IMR-90 (cell line): ENCODE data around the gene ATF6B. TPM values are rescaled to one million over a fixed set of nuclear protein-coding genes. Genes with fewer than 3 reads are reported as not detected.
A peak's percentile ranks its signal among the peaks of the same experiment; 100 is the strongest.

Experiments
- ATAC-seq: fragments of 200-7000 bp; cut with Tn5 transposase; 2 replicates; pipeline ENCODE4 v1.9.1; 2020; ENCODE audit warnings: low read depth, mild to moderate bottlenecking, moderate library complexity
- BruUV-seq: library from RNA; stranded (reverse); fragments of 400-500 nt; replicated peaks from 2 replicates; lab custom pipeline; 2021; lab: Mats Ljungman, UMichigan
- CTCF ChIA-PET: fragments of 300-600 bp; formaldehyde crosslinking; extraction: SDS; loops from one replicate; lab custom pipeline; 2021; ENCODE audit warnings: antibody characterized with exemption; lab: Yijun Ruan, JAX
- POLR2A ChIA-PET: fragments of 300-600 bp; sonication (Branson Sonifier 250); formaldehyde crosslinking; loops from one replicate; lab custom pipeline; 2022; ENCODE audit warnings: antibody characterized with exemption; ENCODE audit not compliant: unreplicated experiment; lab: Charles Lee
- DNase-seq: peaks from one replicate; pipeline ENCODE4 v3.0.0; 2013
- H2AFZ ChIP-seq: replicated peaks from 2 replicates; pipeline ENCODE3; 2013; ENCODE audit warnings: low read length, mild to moderate bottlenecking; ENCODE audit not compliant: poor library complexity
- H2AK5ac ChIP-seq: 2 replicates; pipeline ENCODE4 v1.6.1; 2013; ENCODE audit warnings: low read depth, low read length, inconsistent platforms
- H2AK9ac ChIP-seq: replicated peaks from 2 replicates; pipeline ENCODE3; 2013; ENCODE audit warnings: mild to moderate bottlenecking, low read depth, low read length, moderate library complexity; ENCODE audit not compliant: poor library complexity
- H2BK120ac ChIP-seq: 2 replicates; pipeline ENCODE4 v1.6.1; 2013; ENCODE audit warnings: low read depth, low read length, inconsistent platforms
- H2BK15ac ChIP-seq: 3 replicates; pipeline ENCODE4 v1.6.1; 2013; ENCODE audit warnings: low read depth, low read length, inconsistent platforms
- H2BK20ac ChIP-seq: 2 replicates; pipeline ENCODE4 v1.6.1; 2013; ENCODE audit warnings: low read depth, mild to moderate bottlenecking, inconsistent platforms, low read length, moderate library complexity
- H2BK5ac ChIP-seq: 2 replicates; pipeline ENCODE4 v1.6.1; 2013; ENCODE audit warnings: mild to moderate bottlenecking, low read depth, low read length, inconsistent platforms; ENCODE audit not compliant: poor library complexity, severe bottlenecking
- H3K14ac ChIP-seq: replicated peaks from 2 replicates; pipeline ENCODE4 v1.6.1; 2013; ENCODE audit warnings: low read depth, low read length, inconsistent platforms
- H3K18ac ChIP-seq: 2 replicates; pipeline ENCODE4 v1.6.1; 2013; ENCODE audit warnings: low read depth, low read length, control low read depth
- H3K23ac ChIP-seq: 2 replicates; pipeline ENCODE4 v1.6.1; 2013; ENCODE audit warnings: low read depth, low read length, inconsistent platforms
- H3K27ac ChIP-seq: 2 replicates; pipeline ENCODE4 v1.5.1; 2013; ENCODE audit warnings: mild to moderate bottlenecking, control low read depth, low read length; ENCODE audit not compliant: insufficient read depth
- H3K27me3 ChIP-seq: 2 replicates; pipeline ENCODE4 v1.6.1; 2013; ENCODE audit warnings: low read length; ENCODE audit not compliant: control insufficient read depth, insufficient read depth
- H3K36me3 ChIP-seq: 2 replicates; pipeline ENCODE4 v1.6.1; 2013; ENCODE audit warnings: low read length, mixed read lengths; ENCODE audit not compliant: control insufficient read depth, insufficient read depth
- H3K4ac ChIP-seq: 2 replicates; pipeline ENCODE4 v1.6.1; 2013; ENCODE audit warnings: low read depth, low read length, inconsistent platforms
- H3K4me1 ChIP-seq: 2 replicates; pipeline ENCODE4 v1.6.1; 2013; ENCODE audit warnings: low read length, mixed read lengths; ENCODE audit not compliant: control insufficient read depth, insufficient read depth
- H3K4me2 ChIP-seq: 2 replicates; pipeline ENCODE4 v1.6.1; 2013; ENCODE audit warnings: low read depth, mild to moderate bottlenecking, control low read depth, low read length, moderate library complexity
- H3K4me3 ChIP-seq: 2 replicates; pipeline ENCODE4 v1.5.1; 2013; ENCODE audit warnings: low read depth, mild to moderate bottlenecking, control low read depth, low read length, moderate library complexity; ENCODE audit not compliant: insufficient read depth
- H3K56ac ChIP-seq: 2 replicates; pipeline ENCODE4 v1.6.1; 2013; ENCODE audit warnings: low read length, inconsistent platforms; ENCODE audit not compliant: insufficient read depth; ENCODE audit errors: extremely low read depth
- H3K79me1 ChIP-seq, 2 experiments: 2 replicates each; pipeline ENCODE4 v1.6.1; 2013; ENCODE audit warnings: low read length in 2 of 2, inconsistent platforms in 1 of 2, low read depth in 1 of 2
- H3K9ac ChIP-seq: 2 replicates; pipeline ENCODE4 v1.6.1; 2013; ENCODE audit warnings: low read depth, low read length, control low read depth
- H3K9me1 ChIP-seq: 2 replicates; pipeline ENCODE4 v1.6.1; 2013; ENCODE audit warnings: low read length, inconsistent platforms; ENCODE audit not compliant: insufficient read depth
- H3K9me3 ChIP-seq: 2 replicates; pipeline ENCODE4 v1.6.1; 2013; ENCODE audit warnings: low read length; ENCODE audit not compliant: control insufficient read depth, insufficient read depth
- H4K20me1 ChIP-seq: 2 replicates; pipeline ENCODE4 v1.6.1; 2013; ENCODE audit warnings: low read length, inconsistent platforms; ENCODE audit not compliant: insufficient read depth
- H4K5ac ChIP-seq: 2 replicates; pipeline ENCODE4 v1.6.1; 2013; ENCODE audit warnings: mild to moderate bottlenecking, low read depth, low read length, control low read depth
- H4K8ac ChIP-seq, 2 experiments: 2 replicates each; pipeline ENCODE4 v1.6.1; 2013; ENCODE audit warnings: low read depth in 2 of 2, low read length in 2 of 2, control low read depth in 1 of 2, inconsistent platforms in 1 of 2
- H4K91ac ChIP-seq: 2 replicates; pipeline ENCODE4 v1.6.1; 2013; ENCODE audit warnings: low read depth, low read length, inconsistent platforms; ENCODE audit not compliant: insufficient read depth
- CTCF ChIP-seq: conservative IDR thresholded peaks from 2 replicates; pipeline ENCODE4 v1.5.1; 2012; ENCODE audit warnings: mild to moderate bottlenecking, low read depth, low read length, improper control_type of control experiment
- MAFK ChIP-seq: IDR thresholded peaks from 2 replicates; pipeline ENCODE4 v1.6.1; 2012; ENCODE audit warnings: low read depth, low read length, improper control_type of control experiment
- MXI1 ChIP-seq: IDR thresholded peaks from 2 replicates; pipeline ENCODE4 v1.6.1; 2012; ENCODE audit warnings: low read depth, mild to moderate bottlenecking, low read length, moderate library complexity, borderline replicate concordance
- RAD21 ChIP-seq: IDR thresholded peaks from 2 replicates; pipeline ENCODE4 v1.6.1; 2012; ENCODE audit warnings: low read length, improper control_type of control experiment
- SMC3 ChIP-seq: fragments of 150-350 bp; IDR thresholded peaks from 2 replicates; pipeline ENCODE4 v1.6.1; 2016; ENCODE audit warnings: low read depth, mild to moderate bottlenecking, antibody characterized with exemption, low read length, moderate library complexity
- WGBS, 2 experiments: methylation state at CpG; one replicate each; pipeline versions ENCODE4 v1.1.5 to v1.1.7; 2013; ENCODE audit warnings: missing lambda C conversion rate in 2 of 2; ENCODE audit not compliant: insufficient read length in 1 of 2; ENCODE audit errors: extremely low coverage in 2 of 2; 5-methylcytosine and 5-hydroxymethylcytosine counted together
- dilution Hi-C: fragments of 300-500 bp; cut with HindIII; formaldehyde crosslinking; loops from one replicate; pipeline ENCODE4 v1.14.3; 2018; ENCODE audit warnings: low sequenced_read_pairs; ENCODE audit not compliant: unreplicated experiment
- in situ Hi-C: fragments of 300-500 bp; cut with MboI; formaldehyde crosslinking; loops from 3 replicates; pipeline ENCODE4 v1.14.3; 2019; ENCODE audit warnings: low sequenced_read_pairs, inconsistent platforms, mixed read lengths
- intact Hi-C: fragments of 100-400 bp; cut with micrococcal nuclease; formaldehyde crosslinking; loops from 2 replicates; pipeline ENCODE4 v1.10.0; 2022
- polyA plus RNA-seq, 3 experiments: library from polyadenylated mRNA; depleted of rRNA; stranded (reverse); fragments of >200 nt; gene quantifications; 2 replicates each; pipeline ENCODE4 v1.2.3, GENCODE V29; 2012; ENCODE audit warnings: low replicate concordance in 1 of 3
- total RNA-seq: library from RNA; depleted of rRNA; stranded (reverse); fragments of >200 nt; gene quantifications from 2 replicates; pipeline ENCODE4 v1.2.3, GENCODE V29; 2012

The ATF6B gene
- total and polyA plus RNA-seq, 2 of the 4 experiments (the other 2 are of a cell fraction) = 7.9 to 69.6 TPM

- H3K79me1 ChIP-seq = peaks cover 6 to 34% of the 10 kb centered on the region in 2 experiments
- H2AK9ac ChIP-seq = peak overlapping the region; percentile 98
- H3K4ac ChIP-seq = peak overlapping the region; percentile 84
- H2BK120ac ChIP-seq = peak overlapping the region; percentile 78
- ChIA-PET POLR2A (no interaction called here), CTCF (interaction anchor here (1.0 to 1.1 kb wide), 2 partner anchors 40 to 45 kb away, joined by 3 read pairs; partner anchors contain the start of gene TNXB)
- H3K56ac ChIP-seq = 0 out of 2 replicates have a peak overlapping the region, but pooled peaks have one; percentile 78
- H4K91ac ChIP-seq = peak overlapping the region; percentile 86; the same call in 1 of the 2 replicates
- H3K23ac ChIP-seq = peak overlapping the region; percentile 75
- H4K20me1 ChIP-seq = no peaks in the 10 kb centered on the region
- peaks cover 23% of the 10 kb centered on the region for H3K4me1 ChIP-seq
- H2AFZ ChIP-seq = peak overlapping the region; percentile 96
- H3K27ac ChIP-seq = peak overlapping the region; percentile 84
- H2BK5ac ChIP-seq = peak overlapping the region; percentile 82
- peak overlapping the region; percentile 57; the same call in 1 of the 2 replicates for H2AK5ac ChIP-seq
- H3K9me1 ChIP-seq = 0 out of 2 replicates have a peak, but pooled peaks cover 4% of the 10 kb centered on the region
- peak overlapping the region; percentile 75 to 96 for H4K8ac ChIP-seq
- peaks cover 11% of the 10 kb centered on the region for H3K36me3 ChIP-seq
- no TSS peak for BruUV-seq
- peak; percentile 72 for TF ChIP-seq RAD21
- peak; percentile 63; the same call in 1 of the 2 replicates for TF ChIP-seq MXI1
- TF ChIP-seq CTCF = peak; percentile 56
- no peak for TF ChIP-seq MAFK
- TF ChIP-seq SMC3 = peak; percentile 60
- H3K9me3 ChIP-seq = no peaks in the 10 kb centered on the region
- dilution Hi-C loops = no loop called here
- H3K9ac ChIP-seq = peak overlapping the region; percentile 70
- in situ Hi-C loops = loop anchor here (5.0 kb wide), 1 partner anchor 37 kb away; no protein-coding TSS in a partner anchor
- H3K4me3 ChIP-seq = peak overlapping the region; percentile 67
- peak overlapping the region; percentile 79 for H3K4me2 ChIP-seq
- H3K14ac ChIP-seq = peak overlapping the region; percentile 87
- H4K5ac ChIP-seq = peak overlapping the region; percentile 51; the same call in 1 of the 2 replicates
- DNase-seq = peak; percentile 71
- WGBS, 2 experiments = 2% methylated on average over 19 of the region's 34 CpGs; no CpG with 5 or more reads in 1 of the 2 experiments
- no peak overlapping the region; the same call in 1 of the 2 replicates for H3K18ac ChIP-seq
- no peaks in the 10 kb centered on the region for H3K27me3 ChIP-seq
- peak; percentile 50 for ATAC-seq
- H2BK20ac ChIP-seq = no peak overlapping the region; the same call in 1 of the 2 replicates
- H2BK15ac ChIP-seq = 0 out of 3 replicates have a peak overlapping the region, but pooled peaks have one; percentile 16
- intact Hi-C loops = loop anchor here (1.0 to 10.0 kb wide), 6 partner anchors 35 to 252 kb away; partner anchors contain the start of genes SKIC2 and ZBTB12
Measured at GRCh38 chr6:32154514-32155161, 26.6 kb upstream of the ATF6B start.
